GM12878 (cell line): ENCODE measurements around the gene OR5AC2. TPM values are rescaled to one million over a fixed set of nuclear protein-coding genes. Genes with fewer than 3 reads are reported as not detected.

Source experiments
- ATAC-seq: fragments of 200-7000 bp; cut with Tn5 transposase; 3 replicates; pipeline ENCODE4 v1.9.1; 2020; ENCODE audit warnings: mild to moderate bottlenecking, moderate library complexity
- BruUV-seq: library from RNA; stranded (reverse); fragments of 400-500 nt; replicated peaks from 2 replicates; lab custom pipeline; 2021; lab: Mats Ljungman, UMichigan
- CTCF ChIA-PET: fragments of 300-600 bp; sonication (Branson Sonifier 250); formaldehyde crosslinking; extraction: SDS; loops from one replicate; lab custom pipeline; 2021; ENCODE audit warnings: inconsistent platforms; lab: Yijun Ruan, JAX
- POLR2A ChIA-PET: fragments of 350-600 bp; formaldehyde crosslinking; extraction: SDS; loops from one replicate; lab custom pipeline; 2021; ENCODE audit warnings: inconsistent platforms; lab: Charles Lee
- RAD21 ChIA-PET: fragments of 300-600 bp; sonication (Branson Sonifier 250); formaldehyde crosslinking; loops from one replicate; lab custom pipeline; 2023; ENCODE audit warnings: antibody characterized with exemption; ENCODE audit not compliant: unreplicated experiment; lab: Charles Lee
- SMC1A ChIA-PET: fragments of 300-600 bp; sonication (Branson Sonifier 250); formaldehyde crosslinking; loops from one replicate; lab custom pipeline; 2023; ENCODE audit not compliant: unreplicated experiment, uncharacterized antibody; lab: Charles Lee
- DNase-seq: peaks from one replicate; pipeline ENCODE4 v3.0.0-alpha.2; 2011; ENCODE audit warnings: low read depth, low spot score
- FAIRE-seq: peaks from 3 replicates; lab custom pipeline; 2011; peaks lifted over from hg19 to GRCh38; lab: Jason Lieb, UNC
- H2AFZ ChIP-seq: 2 replicates; pipeline ENCODE4 v1.6.0; 2011; ENCODE audit warnings: low read depth, low read length, control low read depth; ENCODE audit not compliant: control insufficient read depth
- H3K27ac ChIP-seq: 2 replicates; pipeline ENCODE4 v1.5.1; 2011; ENCODE audit warnings: control low read depth; ENCODE audit not compliant: control insufficient read depth, insufficient read depth
- H3K27me3 ChIP-seq, 2 experiments: replicated peaks in 1 of 2; 2 replicates each; pipeline versions ENCODE4 v1.6.0 to v1.6.1; 2011; ENCODE audit warnings: low read length in 1 of 2; ENCODE audit not compliant: control insufficient read depth in 2 of 2, insufficient read depth in 2 of 2
- H3K36me3 ChIP-seq, 2 experiments: 2 replicates each; pipeline ENCODE4 v1.5.1; 2011; ENCODE audit warnings: low read length in 1 of 2; ENCODE audit not compliant: control insufficient read depth in 2 of 2, insufficient read depth in 2 of 2
- H3K4me1 ChIP-seq: 2 replicates; pipeline ENCODE4 v1.6.1; 2011; ENCODE audit warnings: mild to moderate bottlenecking, low read length, moderate library complexity, mixed read lengths; ENCODE audit not compliant: control insufficient read depth, insufficient read depth
- H3K4me2 ChIP-seq: 2 replicates; pipeline ENCODE4 v1.6.0; 2011; ENCODE audit warnings: control low read depth; ENCODE audit not compliant: control insufficient read depth, insufficient read depth
- H3K4me3 ChIP-seq: fragments of 200-600 bp; sonication (generic); 2 replicates; pipeline ENCODE4 v1.5.1; 2016
- H3K79me2 ChIP-seq: 2 replicates; pipeline ENCODE4 v1.6.0; 2011; ENCODE audit warnings: low read length; ENCODE audit not compliant: control insufficient read depth, insufficient read depth
- H3K9ac ChIP-seq: 2 replicates; pipeline ENCODE4 v1.8.0; 2011; ENCODE audit warnings: low read length, control low read depth, mixed read lengths; ENCODE audit not compliant: control insufficient read depth, insufficient read depth
- H3K9me3 ChIP-seq: replicated peaks from 3 replicates; pipeline ENCODE4 v1.5.1; 2011; ENCODE audit warnings: mild to moderate bottlenecking, low read length; ENCODE audit not compliant: control insufficient read depth, insufficient read depth
- H4K20me1 ChIP-seq: 2 replicates; pipeline ENCODE4 v1.6.0; 2011; ENCODE audit not compliant: control insufficient read depth, insufficient read depth
- ATF7 ChIP-seq: fragments of 450-650 bp; IDR thresholded peaks from 2 replicates; pipeline ENCODE4 v1.6.1; 2016; ENCODE audit warnings: low read depth, mild to moderate bottlenecking
- BRCA1 ChIP-seq: IDR thresholded peaks from 2 replicates; pipeline ENCODE4 v1.6.1; 2011; ENCODE audit warnings: low read depth, low read length, improper control_type of control experiment
- CBX5 ChIP-seq: sonication (generic); IDR thresholded peaks from 2 replicates; pipeline ENCODE4 v1.6.1; 2016; ENCODE audit warnings: low read depth, moderate library complexity, mild to moderate bottlenecking, inconsistent platforms
- EP300 ChIP-seq, 2 experiments: fragments of 150-350 bp in 1 of 2; IDR thresholded peaks; 2 replicates each; pipeline ENCODE4 v1.6.1; 2011 to 2012; ENCODE audit warnings: low read depth in 2 of 2, low read length in 2 of 2, borderline replicate concordance in 1 of 2, improper control_type of control experiment in 1 of 2, inconsistent platforms in 1 of 2; ENCODE audit not compliant: control insufficient read depth in 1 of 2
- ESRRA ChIP-seq: IDR thresholded peaks from 2 replicates; pipeline ENCODE4 v1.6.1; 2012; ENCODE audit warnings: mild to moderate bottlenecking, low read length, improper control_type of control experiment
- GABPA ChIP-seq: IDR thresholded peaks from 2 replicates; pipeline ENCODE4 v1.6.1; 2014; ENCODE audit warnings: antibody characterized with exemption, low read depth, mild to moderate bottlenecking, inconsistent platforms
- KAT2A ChIP-seq: conservative IDR thresholded peaks from 2 replicates; pipeline ENCODE4 v1.6.1; 2011; ENCODE audit warnings: low read depth, low read length; ENCODE audit not compliant: control insufficient read depth
- NR2C2 ChIP-seq: IDR thresholded peaks from 2 replicates; pipeline ENCODE4 v1.6.1; 2011; ENCODE audit warnings: borderline replicate concordance, low read depth; ENCODE audit not compliant: control insufficient read depth, insufficient read length
- SMC3 ChIP-seq: IDR thresholded peaks from 2 replicates; pipeline ENCODE4 v1.6.1; 2011; ENCODE audit warnings: low read length, improper control_type of control experiment, borderline replicate concordance
- ZNF622 ChIP-seq: fragments of 450-650 bp; IDR thresholded peaks from 2 replicates; pipeline ENCODE4 v1.6.1; 2017; ENCODE audit warnings: mild to moderate bottlenecking, inconsistent platforms
- in situ Hi-C: fragments of 300-500 bp; cut with MboI; formaldehyde crosslinking; loops from 9 replicates; pipeline ENCODE4 v1.14.3; 2018; ENCODE audit warnings: mixed read lengths
- intact Hi-C: fragments of 100-400 bp; cut with micrococcal nuclease; formaldehyde crosslinking; loops from one replicate; pipeline ENCODE4 v1.14.2; 2022; ENCODE audit not compliant: unreplicated experiment
- polyA plus RNA-seq, 11 experiments: library from polyadenylated mRNA; depleted of rRNA in 4 of 11; unstranded in 6 of 11; stranded (reverse) in 5 of 11; fragments of >200 nt; fragmentation: Nextera tagmentation in 4 of 11; fragmentation: Illumina TruSeq in 1 of 11; extraction: Ambion mirVana in 4 of 11; extraction: Trizol in 1 of 11; gene quantifications; 1 replicate in 1 of 11; 2 replicates in 10 of 11; pipeline versions ENCODE4 v1.2.1 to v1.2.3, GENCODE V29; 2011 to 2016; ENCODE audit warnings: inconsistent platforms in 2 of 11, missing spikeins in 2 of 11, low read depth in 1 of 11
- total RNA-seq, 4 experiments: library from RNA; depleted of rRNA in 3 of 4; stranded (reverse); fragments of >200 nt in 3 of 4; fragmentation: Illumina TruSeq in 1 of 4; extraction: Trizol in 1 of 4; gene quantifications; 2 replicates each; pipeline versions ENCODE4 v1.2.1 to v1.2.3, GENCODE V29; 2013 to 2021
- TF ChIP-seq, protein P1 (sequence below): IDR thresholded peaks from 2 replicates; pipeline ENCODE4 v1.6.1; 2012; ENCODE audit warnings: low read length, inconsistent platforms
- TF ChIP-seq, protein P2 (sequence below): IDR thresholded peaks from 2 replicates; pipeline ENCODE4 v1.6.1; 2011; ENCODE audit warnings: borderline replicate concordance, low read depth, mild to moderate bottlenecking, moderate library complexity, mixed read lengths, low read length; ENCODE audit not compliant: insufficient read depth; ENCODE audit errors: extremely low read length
- TF ChIP-seq, protein P3 (sequence below), 3 experiments: IDR thresholded peaks in 2 of 3; conservative IDR thresholded peaks in 1 of 3; 2 replicates each; pipeline ENCODE4 v1.5.1; 2011; ENCODE audit warnings: low read depth in 3 of 3, low read length in 3 of 3, mild to moderate bottlenecking in 3 of 3, control low read depth in 2 of 3, moderate library complexity in 2 of 3, inconsistent platforms in 1 of 3, mixed read lengths in 1 of 3; ENCODE audit not compliant: control insufficient read depth in 2 of 3, insufficient read depth in 1 of 3; ENCODE audit errors: extremely low read depth in 1 of 3
- TF ChIP-seq, protein P4 (sequence below): fragments of 450-650 bp; IDR thresholded peaks from 2 replicates; pipeline ENCODE4 v1.6.1; 2018; ENCODE audit warnings: borderline replicate concordance, mild to moderate bottlenecking; ENCODE audit not compliant: partially characterized antibody
- TF ChIP-seq, protein P5 (sequence below): IDR thresholded peaks from 2 replicates; pipeline ENCODE4 v1.6.1; 2011; ENCODE audit warnings: low read depth, low read length, improper control_type of control experiment, borderline replicate concordance

The OR5AC2 gene
- total and polyA plus RNA-seq, 10 of the 15 experiments (the other 5 are each of a cell fraction or from before 2014, with no cell fraction given): not detected

DNA sequence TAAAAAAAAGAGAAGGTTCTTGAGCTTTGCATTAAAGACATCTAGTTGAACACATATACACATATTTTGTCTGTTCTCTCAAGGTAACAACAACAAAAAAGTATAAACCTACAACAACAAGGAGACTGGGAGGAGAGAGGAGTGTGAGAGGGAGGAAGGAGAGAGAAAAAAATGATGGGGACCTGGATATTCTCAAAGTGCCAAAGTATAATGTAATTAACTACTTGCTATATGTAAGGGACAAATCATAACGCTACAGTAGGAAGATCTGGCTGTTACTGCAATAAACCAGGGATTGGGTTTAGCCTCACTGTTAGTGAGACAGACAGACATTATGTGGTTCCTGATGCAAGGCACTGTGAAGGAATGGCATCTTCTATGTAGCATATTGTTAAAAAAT, 37.7 kb upstream of the OR5AC2 start (continued):
- TF ChIP-seq, protein P1, sequence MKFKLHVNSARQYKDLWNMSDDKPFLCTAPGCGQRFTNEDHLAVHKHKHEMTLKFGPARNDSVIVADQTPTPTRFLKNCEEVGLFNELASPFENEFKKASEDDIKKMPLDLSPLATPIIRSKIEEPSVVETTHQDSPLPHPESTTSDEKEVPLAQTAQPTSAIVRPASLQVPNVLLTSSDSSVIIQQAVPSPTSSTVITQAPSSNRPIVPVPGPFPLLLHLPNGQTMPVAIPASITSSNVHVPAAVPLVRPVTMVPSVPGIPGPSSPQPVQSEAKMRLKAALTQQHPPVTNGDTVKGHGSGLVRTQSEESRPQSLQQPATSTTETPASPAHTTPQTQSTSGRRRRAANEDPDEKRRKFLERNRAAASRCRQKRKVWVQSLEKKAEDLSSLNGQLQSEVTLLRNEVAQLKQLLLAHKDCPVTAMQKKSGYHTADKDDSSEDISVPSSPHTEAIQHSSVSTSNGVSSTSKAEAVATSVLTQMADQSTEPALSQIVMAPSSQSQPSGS: no peak
- TF ChIP-seq ATF7 (no peak), CBX5 (no peak)
- TF ChIP-seq, protein P2, sequence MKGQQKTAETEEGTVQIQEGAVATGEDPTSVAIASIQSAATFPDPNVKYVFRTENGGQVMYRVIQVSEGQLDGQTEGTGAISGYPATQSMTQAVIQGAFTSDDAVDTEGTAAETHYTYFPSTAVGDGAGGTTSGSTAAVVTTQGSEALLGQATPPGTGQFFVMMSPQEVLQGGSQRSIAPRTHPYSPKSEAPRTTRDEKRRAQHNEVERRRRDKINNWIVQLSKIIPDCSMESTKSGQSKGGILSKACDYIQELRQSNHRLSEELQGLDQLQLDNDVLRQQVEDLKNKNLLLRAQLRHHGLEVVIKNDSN: no peak

DNA sequence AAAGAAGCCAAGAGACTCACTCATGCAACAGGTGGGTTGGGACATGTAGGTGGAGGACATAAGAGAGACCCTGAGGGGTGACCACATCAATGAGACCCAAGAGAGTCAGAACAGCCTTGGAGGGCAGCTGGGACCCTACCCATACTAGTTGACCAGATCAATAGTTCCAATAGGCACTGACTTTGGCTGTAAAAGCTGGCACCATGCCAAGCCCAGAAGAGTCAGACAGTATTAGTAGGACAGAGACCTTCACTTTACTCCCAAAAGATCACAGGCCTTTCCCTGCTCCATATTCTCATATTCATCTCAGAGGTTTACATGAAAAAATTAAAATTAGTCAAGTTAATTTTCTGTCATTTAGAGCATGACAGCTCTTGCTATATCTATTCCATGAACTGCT, 30.9 kb upstream of the OR5AC2 start:
- no peaks in the 10 kb centered on the region for H3K4me1 ChIP-seq
- CTCF ChIA-PET: interaction anchor here (0.9 to 1.5 kb wide), 3 partner anchors 23 to 540 kb away, joined by 3 to 4 read pairs (median 3); no protein-coding TSS in a partner anchor
- no TSS peak for BruUV-seq
- in situ Hi-C loops: no loop called here
- no peaks in the 10 kb centered on the region for H3K79me2 ChIP-seq
- no peak overlapping the region for H3K4me3 ChIP-seq
- H3K36me3 ChIP-seq: no peaks in the 10 kb centered on the region
- FAIRE-seq (no peak), DNase-seq (no peak), ATAC-seq (no peak)
- SMC1A ChIA-PET: interaction anchor here (1.1 kb wide), 1 partner anchor 274 kb away, joined by 3 read pairs; no protein-coding TSS in a partner anchor
- no peak overlapping the region for H3K4me2 ChIP-seq
- H3K9ac ChIP-seq: no peak overlapping the region
- H3K27ac ChIP-seq: no peak overlapping the region
- intact Hi-C loops: no loop called here
- no peak overlapping the region for H2AFZ ChIP-seq
- no peaks in the 10 kb centered on the region for H4K20me1 ChIP-seq
- no peaks in the 10 kb centered on the region for H3K9me3 ChIP-seq
- POLR2A ChIA-PET: no interaction called here
- RAD21 ChIA-PET: no interaction called here
- no peaks in the 10 kb centered on the region for H3K27me3 ChIP-seq
- TF ChIP-seq NR2C2 (no peak), EP300 (IDR thresholded peaks at IDR 0.05; ENCODE audit: borderline replicate concordance in 1 of 2, control insufficient read depth in 1 of 2, low read depth in 2 of 2, low read length in 2 of 2) (no peak), KAT2A (no peak), SMC3 (no peak), ESRRA (no peak), GABPA (no peak), ZNF622 (no peak), BRCA1 (no peak)
- TF ChIP-seq, protein P3, sequence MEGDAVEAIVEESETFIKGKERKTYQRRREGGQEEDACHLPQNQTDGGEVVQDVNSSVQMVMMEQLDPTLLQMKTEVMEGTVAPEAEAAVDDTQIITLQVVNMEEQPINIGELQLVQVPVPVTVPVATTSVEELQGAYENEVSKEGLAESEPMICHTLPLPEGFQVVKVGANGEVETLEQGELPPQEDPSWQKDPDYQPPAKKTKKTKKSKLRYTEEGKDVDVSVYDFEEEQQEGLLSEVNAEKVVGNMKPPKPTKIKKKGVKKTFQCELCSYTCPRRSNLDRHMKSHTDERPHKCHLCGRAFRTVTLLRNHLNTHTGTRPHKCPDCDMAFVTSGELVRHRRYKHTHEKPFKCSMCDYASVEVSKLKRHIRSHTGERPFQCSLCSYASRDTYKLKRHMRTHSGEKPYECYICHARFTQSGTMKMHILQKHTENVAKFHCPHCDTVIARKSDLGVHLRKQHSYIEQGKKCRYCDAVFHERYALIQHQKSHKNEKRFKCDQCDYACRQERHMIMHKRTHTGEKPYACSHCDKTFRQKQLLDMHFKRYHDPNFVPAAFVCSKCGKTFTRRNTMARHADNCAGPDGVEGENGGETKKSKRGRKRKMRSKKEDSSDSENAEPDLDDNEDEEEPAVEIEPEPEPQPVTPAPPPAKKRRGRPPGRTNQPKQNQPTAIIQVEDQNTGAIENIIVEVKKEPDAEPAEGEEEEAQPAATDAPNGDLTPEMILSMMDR (IDR thresholded peaks at IDR 0.05 in 2 of 3, conservative IDR thresholded peaks at IDR 0.05 in 1 of 3; ENCODE audit: control insufficient read depth in 2 of 3, extremely low read depth in 1 of 3, insufficient read depth in 1 of 3, low read depth in 3 of 3, low read length in 3 of 3): no peak
- TF ChIP-seq, protein P4, sequence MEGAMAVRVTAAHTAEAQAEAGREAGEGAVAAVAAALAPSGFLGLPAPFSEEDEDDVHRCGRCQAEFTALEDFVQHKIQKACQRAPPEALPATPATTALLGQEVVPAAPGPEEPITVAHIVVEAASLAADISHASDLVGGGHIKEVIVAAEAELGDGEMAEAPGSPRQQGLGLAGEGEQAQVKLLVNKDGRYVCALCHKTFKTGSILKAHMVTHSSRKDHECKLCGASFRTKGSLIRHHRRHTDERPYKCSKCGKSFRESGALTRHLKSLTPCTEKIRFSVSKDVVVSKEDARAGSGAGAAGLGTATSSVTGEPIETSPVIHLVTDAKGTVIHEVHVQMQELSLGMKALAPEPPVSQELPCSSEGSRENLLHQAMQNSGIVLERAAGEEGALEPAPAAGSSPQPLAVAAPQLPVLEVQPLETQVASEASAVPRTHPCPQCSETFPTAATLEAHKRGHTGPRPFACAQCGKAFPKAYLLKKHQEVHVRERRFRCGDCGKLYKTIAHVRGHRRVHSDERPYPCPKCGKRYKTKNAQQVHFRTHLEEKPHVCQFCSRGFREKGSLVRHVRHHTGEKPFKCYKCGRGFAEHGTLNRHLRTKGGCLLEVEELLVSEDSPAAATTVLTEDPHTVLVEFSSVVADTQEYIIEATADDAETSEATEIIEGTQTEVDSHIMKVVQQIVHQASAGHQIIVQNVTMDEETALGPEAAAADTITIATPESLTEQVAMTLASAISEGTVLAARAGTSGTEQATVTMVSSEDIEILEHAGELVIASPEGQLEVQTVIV: no peak
- TF ChIP-seq, protein P5, sequence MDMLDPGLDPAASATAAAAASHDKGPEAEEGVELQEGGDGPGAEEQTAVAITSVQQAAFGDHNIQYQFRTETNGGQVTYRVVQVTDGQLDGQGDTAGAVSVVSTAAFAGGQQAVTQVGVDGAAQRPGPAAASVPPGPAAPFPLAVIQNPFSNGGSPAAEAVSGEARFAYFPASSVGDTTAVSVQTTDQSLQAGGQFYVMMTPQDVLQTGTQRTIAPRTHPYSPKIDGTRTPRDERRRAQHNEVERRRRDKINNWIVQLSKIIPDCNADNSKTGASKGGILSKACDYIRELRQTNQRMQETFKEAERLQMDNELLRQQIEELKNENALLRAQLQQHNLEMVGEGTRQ: no peak
